Occipital lobe (tissue), 2 donors: Measurements from ENCODE around the gene PADI3. TPM values are rescaled to one million over a fixed set of nuclear protein-coding genes. Genes with fewer than 3 reads are reported as not detected.

Experiments used
- DNase-seq: peaks from one replicate; lab custom pipeline; 2025; lab: John Stamatoyannopoulos, UW
- total RNA-seq: library from RNA; depleted of rRNA; stranded (reverse); fragments of >200 nt; gene quantifications from one replicate; pipeline ENCODE4 v1.2.3, GENCODE V29; 2014

The PADI3 gene
- total RNA-seq, 1 donor from 2014 or later = not detected

GRCh38 chr1:17272066-17272465 is 23.2 kb downstream of the PADI3 start:
- no peak for DNase-seq

- DNase-seq = no peak
These were observed 23.7 kb downstream of the PADI3 start for GRCh38 chr1:17272646-17273045.

- no peak for DNase-seq
These were observed 24.2 kb downstream of the PADI3 start for GRCh38 chr1:17273096-17273495.

- DNase-seq = no peak
These were observed 25.6 kb downstream of the PADI3 start for GRCh38 chr1:17274186-17275170.

DNA sequence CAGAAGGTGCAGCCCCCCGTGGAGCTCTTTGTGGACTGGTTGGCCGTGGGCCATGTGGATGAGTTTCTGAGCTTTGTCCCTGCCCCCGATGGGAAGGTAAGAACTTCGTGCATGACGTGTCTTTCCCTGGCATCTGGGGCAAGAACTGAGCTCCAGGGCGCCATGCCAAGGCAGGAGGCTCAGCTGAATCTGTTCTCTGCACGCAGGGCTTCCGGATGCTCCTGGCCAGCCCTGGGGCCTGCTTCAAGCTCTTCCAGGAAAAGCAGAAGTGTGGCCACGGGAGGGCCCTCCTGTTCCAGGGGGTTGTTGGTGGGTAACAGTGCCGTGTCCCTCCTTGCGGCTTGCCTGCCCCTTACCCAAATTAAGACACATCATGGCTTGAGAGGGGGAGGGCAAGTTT is 27.7 kb downstream of the PADI3 start:
- no peak for DNase-seq

GRCh38 chr1:17277511-17278159 is 28.7 kb downstream of the PADI3 start:
- DNase-seq = no peak

DNA sequence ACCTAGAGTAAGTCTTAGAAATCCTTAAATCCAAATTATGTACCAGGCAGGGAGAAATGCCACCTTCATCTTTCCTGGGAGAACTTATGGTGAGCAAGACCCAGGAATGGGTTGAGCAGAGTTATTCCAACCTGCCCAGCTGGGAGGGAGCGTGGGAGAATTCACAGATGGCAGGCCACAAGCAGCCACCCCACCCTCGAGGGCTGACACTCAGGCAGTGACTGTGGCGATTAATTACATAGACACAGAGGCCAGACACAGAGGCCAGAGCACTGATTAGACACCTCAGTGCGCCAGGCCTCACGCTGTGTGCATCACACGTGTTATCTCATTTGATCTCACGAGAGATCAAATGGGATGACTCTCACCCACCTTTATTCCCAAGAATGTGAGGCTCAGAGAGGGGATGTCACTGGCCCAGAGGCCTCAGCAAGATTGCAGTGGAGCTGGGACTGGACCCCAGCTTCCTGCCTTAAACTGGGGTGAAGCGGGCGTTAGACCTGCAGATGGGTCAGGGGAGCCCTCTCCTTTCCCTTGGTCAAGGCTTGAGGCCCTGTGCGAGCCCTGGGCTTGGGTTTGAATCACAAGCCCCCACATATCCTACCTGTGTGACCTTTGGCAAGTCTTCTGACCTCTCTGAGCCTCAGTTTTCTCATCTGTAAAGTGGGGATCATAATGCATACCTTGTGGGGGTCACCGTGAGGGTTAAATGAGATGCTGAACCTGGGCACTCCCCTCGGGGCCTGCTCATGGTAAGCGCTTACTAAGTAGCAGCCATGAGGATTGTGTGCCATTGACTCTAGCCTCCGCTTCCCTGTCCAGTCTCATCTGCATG is 30.3 kb downstream of the PADI3 start:
- no peak for DNase-seq

DNA sequence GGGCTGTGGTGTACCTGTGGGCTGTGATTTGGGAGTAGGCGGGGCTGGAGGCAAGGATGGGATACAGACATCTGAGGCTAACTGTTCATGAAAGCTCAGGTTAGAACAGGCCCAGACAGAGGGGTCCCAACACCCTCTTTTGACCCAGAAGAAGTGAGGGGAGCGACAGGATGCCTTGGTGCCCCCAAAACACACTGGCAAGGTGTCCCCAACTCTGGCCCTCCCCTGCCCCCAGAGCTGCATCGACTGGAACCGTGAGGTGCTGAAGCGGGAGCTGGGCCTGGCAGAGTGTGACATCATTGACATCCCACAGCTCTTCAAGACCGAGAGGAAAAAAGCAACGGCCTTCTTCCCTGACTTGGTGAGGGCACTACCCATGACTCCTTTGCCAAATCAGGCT is 31.5 kb downstream of the PADI3 start:
- no peak for DNase-seq

DNA sequence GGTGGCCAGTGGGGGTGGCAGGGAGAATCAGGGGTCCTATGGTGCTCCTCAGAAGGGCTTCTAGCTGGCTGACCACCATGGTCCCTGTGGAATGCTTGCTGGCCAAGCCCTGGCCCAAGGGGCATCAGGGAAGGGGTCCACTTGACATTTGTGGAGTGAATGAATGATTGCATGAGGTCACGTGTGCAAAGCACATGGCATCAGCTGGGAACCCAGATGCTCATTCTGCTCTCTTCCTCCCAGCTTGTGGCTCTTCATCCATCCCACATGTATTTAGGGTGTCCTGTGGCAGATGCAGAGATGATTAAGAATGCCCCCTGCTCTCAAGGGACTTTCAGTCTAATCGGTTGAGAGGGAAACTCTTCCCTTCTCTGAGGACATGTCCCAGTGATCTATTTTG is 32.0 kb downstream of the PADI3 start:
- no peak for DNase-seq

DNA sequence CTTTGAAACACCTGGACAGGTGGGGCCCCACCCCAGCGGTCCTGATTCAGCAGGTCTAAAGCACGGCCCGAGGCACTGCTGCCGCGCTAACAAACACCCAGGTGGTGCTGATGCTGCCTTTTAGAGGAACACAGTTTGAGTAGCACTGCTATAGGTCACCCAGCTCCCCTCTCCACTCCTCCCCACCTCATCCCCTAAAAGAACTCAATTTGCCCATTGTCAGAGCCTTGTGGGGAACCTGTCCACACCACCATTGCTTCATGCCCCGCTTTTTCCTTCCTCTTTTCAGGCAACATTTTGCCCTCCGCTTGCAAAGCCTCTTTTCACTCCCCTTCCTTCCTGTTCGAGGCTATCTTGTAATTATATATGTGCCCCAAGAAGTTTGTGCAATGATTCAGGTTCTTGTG is 32.9 kb downstream of the PADI3 start:
- no peak for DNase-seq

GRCh38 chr1:17282836-17283235 is 33.9 kb downstream of the PADI3 start:
- no peak for DNase-seq

DNA sequence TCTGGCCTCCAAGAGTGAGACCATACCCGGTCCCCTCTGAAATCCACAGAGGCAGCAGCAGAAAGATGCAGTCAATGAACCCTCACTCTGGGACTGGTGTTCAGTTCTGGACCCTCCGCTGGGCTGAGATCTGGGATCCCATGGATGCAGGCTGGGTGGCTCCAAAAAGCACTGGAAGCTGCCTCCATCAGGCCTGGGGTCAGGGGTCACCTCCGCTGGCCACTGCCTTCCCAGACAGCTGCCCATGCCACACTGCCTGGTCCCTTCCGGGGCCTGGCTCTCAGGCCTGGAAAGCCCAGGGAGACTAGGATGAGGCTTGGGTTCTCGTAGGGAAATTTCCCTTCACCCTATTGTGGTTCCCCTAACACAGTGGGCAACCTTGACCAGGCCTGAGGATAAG is 37.7 kb downstream of the PADI3 start:
- no peak for DNase-seq

DNA sequence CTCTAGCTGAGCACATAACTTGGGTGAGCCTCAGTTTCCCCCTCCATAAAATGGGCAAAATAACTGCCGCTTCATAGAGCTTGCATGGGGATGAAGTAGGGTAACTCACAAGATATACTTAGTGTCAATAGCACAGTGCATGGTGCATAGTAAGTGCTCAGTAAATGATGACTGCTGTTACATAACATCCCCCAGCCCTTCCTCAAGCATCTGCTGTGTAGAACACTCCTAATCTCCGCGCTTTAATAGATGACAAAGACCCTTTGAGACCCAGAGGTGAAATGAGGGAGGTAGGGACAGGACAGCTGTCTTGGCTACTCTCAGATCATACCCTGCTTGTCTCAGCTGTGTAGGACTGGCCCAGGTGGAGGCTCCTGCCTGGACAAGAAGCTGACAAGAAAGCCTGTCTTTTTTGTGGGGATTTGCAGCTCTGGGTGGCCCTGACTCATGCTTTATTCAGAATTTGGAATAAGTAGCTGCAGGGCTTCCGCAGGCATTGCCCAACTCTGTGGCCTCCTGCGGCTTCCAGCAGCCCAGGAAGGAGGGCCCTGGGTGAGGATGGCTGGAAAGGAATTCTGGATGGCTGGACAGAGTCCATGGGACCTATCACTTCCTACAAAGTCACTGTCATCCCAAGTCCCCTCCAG is 38.4 kb downstream of the PADI3 start:
- no peak for DNase-seq

DNA sequence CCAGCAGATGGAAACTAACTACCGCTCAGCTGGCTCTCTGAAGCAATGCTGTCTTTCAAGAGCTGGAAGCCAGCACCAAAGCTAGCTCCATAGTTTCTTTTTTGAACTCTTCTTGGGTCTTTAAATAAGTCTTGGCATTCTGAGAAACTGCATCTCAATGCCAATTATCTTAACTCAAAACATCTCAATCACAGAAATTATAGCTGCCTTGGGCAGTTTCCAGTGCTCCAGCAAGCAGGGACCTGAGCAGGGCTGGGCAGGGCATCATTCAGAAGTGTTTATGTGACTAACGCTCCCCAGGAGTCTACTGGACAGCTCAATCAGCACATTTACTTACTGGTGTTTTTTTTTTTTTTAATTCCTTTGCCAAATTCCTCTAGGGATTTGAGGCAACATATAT is 40.8 kb downstream of the PADI3 start:
- DNase-seq = no peak

DNA sequence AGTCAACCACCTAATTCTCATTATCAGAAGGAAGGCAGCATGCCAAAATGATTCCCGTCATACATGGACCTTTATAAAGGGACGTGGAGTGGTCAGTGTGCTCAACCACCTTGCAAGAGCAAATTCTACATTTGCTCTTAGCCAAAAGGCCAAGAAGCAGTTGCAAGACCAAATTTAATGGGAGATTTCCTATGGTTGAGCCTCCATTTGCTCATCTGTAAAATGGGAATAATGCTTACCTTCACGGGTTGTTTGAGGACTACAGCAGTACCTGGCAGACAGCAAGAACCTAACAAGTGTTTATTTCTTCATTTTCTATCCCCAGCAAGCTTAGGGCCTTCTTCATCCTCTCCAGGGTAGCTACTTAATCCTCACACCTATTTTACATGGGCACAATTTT is 41.7 kb downstream of the PADI3 start:
- DNase-seq = no peak

DNA sequence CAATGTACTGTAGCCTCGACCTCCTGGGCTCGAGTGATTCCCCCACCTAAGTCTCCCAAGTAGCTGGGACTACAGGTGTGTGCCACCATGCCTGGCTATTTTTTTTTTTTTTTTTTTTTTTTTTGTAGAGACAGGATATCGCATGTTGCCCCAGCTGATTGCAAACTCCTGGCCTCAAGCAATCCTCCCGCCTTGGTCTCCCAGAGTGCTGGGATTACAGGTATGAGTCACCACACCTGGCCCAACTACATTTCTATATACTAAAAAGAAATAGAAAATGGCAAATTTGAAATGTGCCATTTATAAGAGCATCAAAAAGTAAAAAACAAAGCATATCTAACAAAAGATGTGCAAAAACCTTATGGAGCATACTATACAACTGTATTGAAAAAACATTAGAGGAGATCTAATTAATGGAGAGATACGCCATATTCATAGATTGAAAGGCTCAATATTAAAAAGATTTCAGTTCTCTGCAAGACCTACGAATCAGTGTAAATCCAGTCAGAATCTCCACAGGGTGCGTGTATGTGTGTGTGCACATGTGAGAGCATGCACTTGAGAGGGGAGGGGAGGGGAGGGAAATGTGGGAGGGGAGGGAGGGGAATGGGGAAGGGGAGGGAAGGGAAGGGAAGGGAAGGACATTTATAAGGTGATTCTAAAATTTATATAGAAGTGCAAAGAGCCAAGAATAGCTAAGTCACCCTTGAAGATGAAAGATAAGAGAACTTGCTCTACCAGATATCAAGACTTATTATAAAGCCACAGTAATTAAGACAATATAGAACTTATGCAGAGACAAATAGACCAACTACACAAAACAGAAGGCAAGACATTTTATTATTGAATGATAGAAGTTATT is 43.6 kb downstream of the PADI3 start:
- DNase-seq = no peak

- no peak for DNase-seq
These were observed 45.0 kb downstream of the PADI3 start for GRCh38 chr1:17293681-17294425.

GRCh38 chr1:17295292-17295691 is 46.4 kb downstream of the PADI3 start:
- DNase-seq = no peak

- no peak for DNase-seq
These were observed 47.2 kb downstream of the PADI3 start for GRCh38 chr1:17296086-17296485.

- DNase-seq = no peak
These were observed 49.1 kb downstream of the PADI3 start for GRCh38 chr1:17297991-17298390.
